ENCODE measurements around the gene SECISBP2L.
"Not testable (repeated sequence)": the region's sequence is repeated elsewhere in the genome, so short reads cannot be mapped to it uniquely, and the experiment has no call there.

SECISBP2L gene, protein sequence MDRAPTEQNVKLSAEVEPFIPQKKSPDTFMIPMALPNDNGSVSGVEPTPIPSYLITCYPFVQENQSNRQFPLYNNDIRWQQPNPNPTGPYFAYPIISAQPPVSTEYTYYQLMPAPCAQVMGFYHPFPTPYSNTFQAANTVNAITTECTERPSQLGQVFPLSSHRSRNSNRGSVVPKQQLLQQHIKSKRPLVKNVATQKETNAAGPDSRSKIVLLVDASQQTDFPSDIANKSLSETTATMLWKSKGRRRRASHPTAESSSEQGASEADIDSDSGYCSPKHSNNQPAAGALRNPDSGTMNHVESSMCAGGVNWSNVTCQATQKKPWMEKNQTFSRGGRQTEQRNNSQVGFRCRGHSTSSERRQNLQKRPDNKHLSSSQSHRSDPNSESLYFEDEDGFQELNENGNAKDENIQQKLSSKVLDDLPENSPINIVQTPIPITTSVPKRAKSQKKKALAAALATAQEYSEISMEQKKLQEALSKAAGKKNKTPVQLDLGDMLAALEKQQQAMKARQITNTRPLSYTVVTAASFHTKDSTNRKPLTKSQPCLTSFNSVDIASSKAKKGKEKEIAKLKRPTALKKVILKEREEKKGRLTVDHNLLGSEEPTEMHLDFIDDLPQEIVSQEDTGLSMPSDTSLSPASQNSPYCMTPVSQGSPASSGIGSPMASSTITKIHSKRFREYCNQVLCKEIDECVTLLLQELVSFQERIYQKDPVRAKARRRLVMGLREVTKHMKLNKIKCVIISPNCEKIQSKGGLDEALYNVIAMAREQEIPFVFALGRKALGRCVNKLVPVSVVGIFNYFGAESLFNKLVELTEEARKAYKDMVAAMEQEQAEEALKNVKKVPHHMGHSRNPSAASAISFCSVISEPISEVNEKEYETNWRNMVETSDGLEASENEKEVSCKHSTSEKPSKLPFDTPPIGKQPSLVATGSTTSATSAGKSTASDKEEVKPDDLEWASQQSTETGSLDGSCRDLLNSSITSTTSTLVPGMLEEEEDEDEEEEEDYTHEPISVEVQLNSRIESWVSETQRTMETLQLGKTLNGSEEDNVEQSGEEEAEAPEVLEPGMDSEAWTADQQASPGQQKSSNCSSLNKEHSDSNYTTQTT

DNA sequence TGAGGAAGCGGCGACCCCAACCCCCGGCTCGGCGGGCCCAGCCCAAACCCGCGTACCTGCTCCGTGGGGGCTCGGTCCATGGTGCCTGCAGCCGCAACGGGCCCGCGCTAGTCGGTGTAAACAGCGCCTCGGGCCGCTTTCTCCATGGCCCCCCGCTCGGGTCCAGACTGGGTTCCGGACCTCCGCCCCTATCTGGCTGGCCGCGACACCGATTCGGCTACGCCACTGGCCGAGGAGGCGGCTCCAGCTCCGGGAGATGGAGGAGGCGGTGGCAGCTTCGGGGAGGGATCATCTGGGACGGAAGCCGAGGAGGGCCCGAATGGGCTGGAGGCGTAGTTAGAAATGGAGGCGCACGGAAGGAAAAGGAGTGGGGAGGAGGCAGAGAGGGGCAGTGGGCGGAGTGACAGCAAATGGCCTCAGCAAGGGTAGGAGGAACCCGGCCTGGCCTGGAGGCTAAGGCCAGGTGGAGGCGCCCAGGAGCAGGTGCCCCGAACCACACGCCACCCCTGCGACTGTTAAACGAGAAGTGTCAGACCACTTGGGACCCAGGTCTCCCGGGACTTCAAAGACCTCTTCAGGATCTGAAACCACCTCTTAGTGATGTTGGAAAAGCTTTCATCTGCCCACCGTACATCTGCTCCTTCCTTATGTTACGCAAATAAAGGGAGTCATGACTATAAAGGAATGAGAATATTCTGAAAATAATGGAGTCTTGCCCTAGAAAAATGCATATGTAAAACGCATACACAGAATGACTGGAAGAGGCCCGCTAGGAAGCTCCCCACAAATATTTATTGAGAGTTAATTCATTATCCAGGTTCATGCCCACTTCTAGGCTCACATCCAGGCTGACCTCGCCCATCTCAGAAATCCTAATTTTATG, at the start of gene SECISBP2L:
TSS of gene SECISBP2L (minus strand) at position 227 of the 883 bp plus-strand sequence. CDS start at position 80, 147 bp downstream.
- DNase-seq, result peak; percentile 27 to 97 (median 90)

DNA sequence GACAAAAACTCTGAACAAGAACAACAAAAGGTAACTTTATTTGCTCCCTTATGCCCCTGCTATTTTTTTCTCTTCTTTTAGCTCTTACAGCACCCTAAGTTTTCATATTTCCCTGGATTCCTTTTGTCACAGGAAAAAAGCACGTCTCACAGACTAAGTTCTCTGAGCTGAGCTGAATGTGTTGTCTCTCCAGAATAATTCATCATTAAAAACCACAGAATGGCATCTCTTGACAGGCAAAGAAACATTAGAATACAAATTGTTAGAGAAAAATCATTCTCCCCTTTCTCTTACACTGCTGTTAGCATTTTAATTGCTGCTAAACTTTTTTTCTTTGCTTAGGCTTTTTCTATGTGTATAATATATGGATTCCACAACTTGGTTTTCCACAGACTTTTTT, 48.7 kb upstream of the SECISBP2L start:
- DNase-seq, result no peak

- DNase-seq, result no peak
Observed at GRCh38 chr15:49093252-49094105, 47.2 kb upstream of the SECISBP2L start.

DNA sequence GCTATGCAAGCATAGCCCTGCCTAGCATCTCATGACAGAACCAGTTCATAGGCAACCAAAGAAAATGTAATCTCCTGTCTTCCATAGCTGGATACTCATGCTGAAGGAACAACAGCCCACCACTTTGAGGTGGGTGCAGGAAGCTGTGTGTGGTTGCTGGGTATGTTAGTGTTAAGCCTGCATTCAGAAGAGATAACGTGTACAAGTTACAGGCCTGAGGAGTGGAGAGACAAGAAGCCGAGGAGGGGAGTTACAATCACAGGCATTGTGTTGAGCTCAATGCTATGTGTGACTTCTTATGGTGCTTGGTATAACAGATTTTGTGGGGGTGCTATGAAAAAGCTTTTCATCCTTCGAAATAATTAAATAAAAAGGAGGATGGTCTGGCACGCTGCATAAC, 42.8 kb upstream of the SECISBP2L start:
- peak in 21 of 56 donors; percentile 2 to 68 (median 15) for DNase-seq

DNA sequence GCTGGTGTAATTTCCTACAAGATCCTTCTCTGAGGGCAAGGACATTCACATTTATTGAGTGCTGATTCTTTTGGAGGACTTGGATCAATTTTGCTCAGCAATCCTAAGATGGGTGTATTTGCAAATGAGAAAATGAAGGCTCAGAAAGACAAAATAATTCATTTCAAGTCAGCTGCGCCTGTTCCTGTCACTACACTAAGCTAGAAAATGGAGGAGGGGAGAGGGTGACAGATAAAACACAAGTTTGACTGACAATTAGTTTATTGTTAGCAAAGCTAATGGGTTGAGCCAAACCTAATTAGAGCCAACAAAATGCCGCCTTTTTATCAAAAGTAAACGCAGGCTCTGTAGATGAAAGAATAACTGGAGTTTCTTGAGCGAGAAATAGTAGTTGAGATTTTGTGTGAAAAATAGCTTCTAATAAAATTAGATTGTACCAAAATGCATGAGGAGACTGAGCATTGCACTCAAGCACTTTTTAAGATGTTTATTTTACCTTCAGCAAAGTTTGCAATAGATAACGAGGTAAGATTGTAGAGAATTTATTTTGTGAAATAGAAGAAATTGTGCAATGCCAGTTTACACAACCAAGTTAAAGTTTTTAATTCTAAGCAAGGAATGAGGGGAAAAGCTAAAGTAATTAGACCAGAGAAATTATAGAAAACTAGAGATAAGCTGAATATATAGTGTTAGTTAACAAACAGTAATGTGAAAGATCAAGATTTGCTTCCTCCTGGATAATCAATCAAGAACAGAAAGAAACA, 39.6 kb upstream of the SECISBP2L start:
- DNase-seq, result peak in 4 of 56 donors; percentile 11 to 42 (median 32)

GRCh38 chr15:49084285-49084570, 38.0 kb upstream of the SECISBP2L start:
- no peak for DNase-seq

GRCh38 chr15:49083401-49084284, 37.4 kb upstream of the SECISBP2L start:
- no peak for DNase-seq

DNA sequence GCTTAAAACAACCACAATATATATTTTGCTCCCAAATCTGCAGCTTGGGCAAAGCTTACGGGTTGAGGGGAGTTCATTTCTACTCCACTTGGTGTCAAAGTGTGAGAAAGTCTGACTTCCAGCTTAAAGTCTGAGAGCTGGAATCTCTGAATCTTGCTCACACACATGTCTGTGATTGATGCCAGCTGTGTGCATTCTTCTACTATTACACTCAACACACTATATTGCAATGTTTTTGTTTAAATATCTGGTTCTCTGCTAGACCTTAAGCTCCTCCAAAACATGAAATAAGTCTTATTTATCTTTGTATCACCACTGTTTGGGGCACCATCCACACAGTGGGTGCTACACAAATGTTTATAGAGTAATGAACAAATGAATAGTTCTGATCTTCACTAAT, 36.7 kb upstream of the SECISBP2L start:
- no peak for DNase-seq

GRCh38 chr15:49079340-49080039, 33.2 kb upstream of the SECISBP2L start:
- no peak for DNase-seq

- DNase-seq, result no peak
Observed at GRCh38 chr15:49075881-49076280, 29.6 kb upstream of the SECISBP2L start.

DNA sequence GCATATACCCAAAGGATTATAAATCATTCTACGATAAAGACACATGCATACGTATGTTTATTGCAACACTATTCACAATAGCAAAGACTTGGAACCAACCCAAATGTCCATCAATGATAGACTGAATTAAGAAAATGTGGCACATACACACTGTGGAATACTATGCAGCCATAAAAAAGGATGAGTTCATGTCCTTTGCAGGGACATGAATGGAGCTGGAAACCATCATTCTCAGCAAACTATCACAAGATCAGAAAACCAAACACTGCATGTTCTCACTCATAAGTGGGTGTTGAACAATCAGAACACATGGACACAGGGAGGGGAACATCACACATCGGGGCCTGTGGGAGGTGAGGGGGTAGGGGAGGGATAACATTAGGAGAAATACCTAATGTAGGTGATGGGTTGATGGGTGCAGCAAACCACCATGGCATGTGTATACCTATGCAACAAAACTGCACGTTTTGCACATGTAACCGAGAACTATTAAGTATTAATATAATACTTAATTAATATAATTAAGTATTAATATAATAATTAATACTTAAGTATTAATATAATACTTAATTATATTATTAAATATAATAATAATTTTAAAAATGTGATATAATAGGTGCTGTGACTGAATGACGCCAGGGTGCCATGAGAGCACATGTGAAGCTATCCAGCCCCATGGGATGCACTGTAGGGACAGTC, 28.5 kb upstream of the SECISBP2L start:
- not testable (repeated sequence) for DNase-seq

GRCh38 chr15:49066372-49066771, 20.1 kb upstream of the SECISBP2L start:
- DNase-seq, result no peak

- no peak for DNase-seq
Observed at GRCh38 chr15:49064884-49065283, 18.6 kb upstream of the SECISBP2L start.

DNA sequence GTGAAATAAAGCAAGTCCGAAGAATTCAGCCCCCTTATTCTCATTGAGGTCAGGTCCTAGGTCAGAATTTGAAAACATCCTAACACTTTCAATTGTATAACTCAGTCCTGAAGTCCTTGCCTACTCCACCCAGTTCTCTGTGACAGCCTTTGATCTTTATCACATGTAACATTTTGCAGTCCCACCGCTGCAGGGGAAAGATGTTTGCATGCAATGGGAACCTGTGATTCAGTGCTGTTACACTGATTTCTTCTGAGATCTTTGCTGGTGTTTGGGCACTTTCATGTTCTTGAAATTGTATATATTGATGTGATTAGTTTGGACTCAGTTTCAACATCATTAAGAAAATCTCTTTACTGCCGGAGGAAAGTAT, 18.0 kb upstream of the SECISBP2L start:
- DNase-seq, result no peak

DNA sequence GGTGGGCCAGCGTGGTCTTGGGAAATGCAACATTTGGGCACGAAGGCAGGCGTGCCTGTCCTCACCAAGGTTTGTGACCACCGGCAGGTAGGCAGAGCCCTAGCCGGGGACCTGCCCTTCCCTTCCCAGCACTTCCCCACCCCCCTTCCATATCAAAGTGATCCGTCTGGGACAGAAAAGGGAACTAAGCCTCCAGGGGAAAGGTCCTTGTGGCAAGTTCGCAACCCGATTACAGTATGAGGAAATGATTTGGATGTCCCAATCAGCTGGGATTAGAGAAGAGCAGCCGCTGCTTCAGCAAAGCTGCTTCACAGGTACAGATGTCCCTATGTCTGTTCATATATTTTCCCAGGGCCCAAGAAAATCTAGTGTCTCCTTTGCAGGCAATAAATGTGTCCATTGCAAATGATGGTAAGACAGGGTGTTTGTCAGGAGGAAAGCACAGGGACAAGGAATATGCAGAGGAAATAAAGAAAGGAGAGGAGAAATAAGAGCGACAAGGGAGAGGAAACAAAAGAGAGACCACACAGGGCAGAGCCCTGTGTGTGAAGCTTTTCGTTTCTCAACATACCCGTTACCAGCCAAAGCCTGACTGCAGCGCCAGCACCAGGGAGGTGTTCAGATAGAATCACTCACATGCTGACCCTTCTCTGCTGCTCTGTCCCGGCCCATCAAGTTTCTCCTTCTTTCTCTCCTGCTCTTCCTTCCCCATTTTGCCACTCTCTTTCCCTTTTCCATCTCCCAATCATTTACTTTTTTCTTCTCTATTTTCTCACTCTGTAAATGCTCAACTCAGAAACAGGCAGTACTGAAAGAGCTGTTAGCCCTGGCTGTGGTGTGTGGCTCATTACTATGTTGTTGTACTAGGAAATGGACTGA, 17.4 kb upstream of the SECISBP2L start:
- no peak for DNase-seq

DNA sequence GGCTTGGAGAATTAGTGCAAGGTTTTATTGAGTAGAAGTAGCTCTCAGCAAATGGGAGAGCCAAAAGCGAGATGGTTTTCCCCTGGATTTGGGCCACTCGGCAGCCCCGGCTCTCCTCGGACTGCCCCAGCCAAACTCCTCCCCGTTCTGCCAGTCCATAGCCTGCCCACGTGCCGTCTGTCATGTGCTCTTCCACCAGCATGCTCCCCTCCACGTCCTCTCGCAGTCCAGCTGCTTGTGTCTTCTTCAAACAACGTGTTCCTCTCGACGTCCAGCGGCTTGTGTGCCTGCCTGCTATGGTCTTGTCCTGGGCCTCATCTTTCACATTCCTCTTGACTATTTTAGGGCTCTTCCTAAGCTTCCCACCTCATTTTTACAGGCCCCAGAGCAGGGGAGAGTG, 16.7 kb upstream of the SECISBP2L start:
- DNase-seq, result peak in 2 of 56 donors; percentile 2 to 3

Measured in nucleus accumbens (tissue), 56 donors.